ENCODE measurements around the gene ECI1. TPM values are rescaled to one million over a fixed set of nuclear protein-coding genes. Genes with fewer than 3 reads are reported as not detected.

Gene ECI1
- total RNA-seq, 2 donors from 2014 or later: 58.9 to 102 TPM

- H3K27me3 ChIP-seq: no peaks in the 10 kb centered on the region
- TF ChIP-seq POLR2A (IDR thresholded peaks at IDR 0.05): no peak
- DNase-seq (no peak), ATAC-seq (no peak)
- H3K36me3 ChIP-seq (replicated peaks in 1 of 2; ENCODE audit: insufficient read depth in 1 of 2, low read depth in 2 of 2): peaks cover 0 to 3% of the 10 kb centered on the region in 2 donors
- intact Hi-C loops (cut with DNase I): no loop called here
- no peak overlapping the region for H3K4me3 ChIP-seq
- H3K27ac ChIP-seq: no peak overlapping the region
- WGBS, 2 donors: 87 to 91% methylated on average over 21 to 32 of the region's 35 CpGs
- no peaks in the 10 kb centered on the region for H3K4me1 ChIP-seq
- H3K9me3 ChIP-seq: no peaks in the 10 kb centered on the region
Observed at GRCh38 chr16:2284797-2285576, 33.6 kb upstream of the ECI1 start.

GRCh38 chr16:2284001-2284770 lies 32.8 kb upstream of the ECI1 start:
- no peak for DNase-seq
- intact Hi-C loops (cut with DNase I): no loop called here
- no peaks in the 10 kb centered on the region for H3K27me3 ChIP-seq
- peaks cover 0 to 3% of the 10 kb centered on the region in 2 donors for H3K36me3 ChIP-seq (replicated peaks in 1 of 2; ENCODE audit: insufficient read depth in 1 of 2, low read depth in 2 of 2)
- no peak for ATAC-seq
- TF ChIP-seq CTCF (IDR thresholded peaks at IDR 0.05) (no peak), POLR2A (IDR thresholded peaks at IDR 0.05) (no peak)
- H3K4me1 ChIP-seq: no peaks in the 10 kb centered on the region
- H3K9me3 ChIP-seq: no peaks in the 10 kb centered on the region
- WGBS, 2 donors: 90 to 92% methylated on average over 21 to 32 of the region's 37 CpGs
- H3K27ac ChIP-seq: no peak overlapping the region
- H3K4me3 ChIP-seq: no peak overlapping the region

- Histone ChIP-seq H3K9me3 (no peaks in the 10 kb centered on the region), H3K4me3 (no peak overlapping the region), H3K4me1 (no peaks in the 10 kb centered on the region), H3K36me3 (replicated peaks in 1 of 2; ENCODE audit: insufficient read depth in 1 of 2, low read depth in 2 of 2) (peaks cover 0 to 3% of the 10 kb centered on the region in 2 donors), H3K27ac (no peak overlapping the region), H3K27me3 (no peaks in the 10 kb centered on the region)
- no peak for TF ChIP-seq CTCF (IDR thresholded peaks at IDR 0.05)
- TF ChIP-seq POLR2A (IDR thresholded peaks at IDR 0.05): no peak
- intact Hi-C loops (cut with DNase I): no loop called here
- DNase-seq (no peak), ATAC-seq (no peak)
- WGBS, 2 donors: 88 to 90% methylated on average over 6 to 13 of the region's 26 CpGs
Observed at GRCh38 chr16:2282866-2283555, 31.6 kb upstream of the ECI1 start.

- peaks cover 0 to 3% of the 10 kb centered on the region in 2 donors for H3K36me3 ChIP-seq (replicated peaks in 1 of 2; ENCODE audit: insufficient read depth in 1 of 2, low read depth in 2 of 2)
- intact Hi-C loops (cut with DNase I): no loop called here
- WGBS, 2 donors: 68 to 75% methylated on average over 5 of the region's 5 CpGs
Observed at GRCh38 chr16:2282262-2282661, 30.9 kb upstream of the ECI1 start.

More at GRCh38 chr16:2282262-2282661, 30.9 kb upstream of the ECI1 start:
- Histone ChIP-seq H3K4me3 (no peak overlapping the region), H3K9me3 (no peaks in the 10 kb centered on the region), H3K4me1 (no peaks in the 10 kb centered on the region), H3K27me3 (no peaks in the 10 kb centered on the region), H3K27ac (no peak overlapping the region)
- no peak for TF ChIP-seq CTCF (IDR thresholded peaks at IDR 0.05)
- no peak for ATAC-seq
- no peak for DNase-seq

All from body of pancreas (tissue), 4 donors.